A549 (cell line): ENCODE measurements around the gene KPTN.

Source experiments
- MYC ChIP-seq: IDR thresholded peaks from 2 replicates; pipeline ENCODE4 v1.6.1; 2012; ENCODE audit warnings: mild to moderate bottlenecking, inconsistent platforms, low read length, improper control_type of control experiment, borderline replicate concordance
- POLR2A ChIP-seq: IDR thresholded peaks from 2 replicates; pipeline ENCODE4 v1.6.1; 2012; ENCODE audit warnings: mild to moderate bottlenecking, low read length
- ZNF302 ChIP-seq: fragments of 250-450 bp; sonication (Bioruptor Pico); IDR thresholded peaks from 2 replicates; pipeline ENCODE4 v1.9.0; 2021; ENCODE audit warnings: inconsistent platforms, mild to moderate bottlenecking, moderate library complexity
- TF ChIP-seq, protein P1 (sequence below): fragments of >200 bp; sonication (Bioruptor Twin); formaldehyde crosslinking; IDR thresholded peaks from 3 replicates; pipeline ENCODE4 v1.5.1; 2016

DNA sequence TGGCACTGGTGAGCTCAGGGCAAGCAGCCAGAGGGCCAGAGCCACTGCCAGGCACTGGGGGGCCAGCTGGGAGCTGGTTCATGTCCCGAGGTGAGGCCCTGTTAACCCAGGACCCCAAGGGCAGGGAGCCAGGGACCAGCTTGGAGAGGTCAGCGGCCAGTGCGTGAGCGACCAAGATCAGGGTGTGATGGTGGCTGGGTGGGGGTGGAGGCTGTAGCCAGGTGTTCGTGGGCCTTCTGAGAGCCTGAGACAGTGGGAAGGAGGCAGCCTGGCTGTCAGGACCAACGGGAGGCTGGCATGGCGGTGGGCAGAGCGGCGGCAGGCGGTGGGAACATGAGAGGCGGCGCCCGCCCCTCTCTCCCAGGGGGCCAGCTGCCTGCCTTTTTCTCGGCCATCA lies 8.1 kb upstream of the KPTN start:
- TF ChIP-seq POLR2A (no peak), MYC (no peak), ZNF302 (CRISPR knock-in tag) (no peak)
- TF ChIP-seq, protein P1, sequence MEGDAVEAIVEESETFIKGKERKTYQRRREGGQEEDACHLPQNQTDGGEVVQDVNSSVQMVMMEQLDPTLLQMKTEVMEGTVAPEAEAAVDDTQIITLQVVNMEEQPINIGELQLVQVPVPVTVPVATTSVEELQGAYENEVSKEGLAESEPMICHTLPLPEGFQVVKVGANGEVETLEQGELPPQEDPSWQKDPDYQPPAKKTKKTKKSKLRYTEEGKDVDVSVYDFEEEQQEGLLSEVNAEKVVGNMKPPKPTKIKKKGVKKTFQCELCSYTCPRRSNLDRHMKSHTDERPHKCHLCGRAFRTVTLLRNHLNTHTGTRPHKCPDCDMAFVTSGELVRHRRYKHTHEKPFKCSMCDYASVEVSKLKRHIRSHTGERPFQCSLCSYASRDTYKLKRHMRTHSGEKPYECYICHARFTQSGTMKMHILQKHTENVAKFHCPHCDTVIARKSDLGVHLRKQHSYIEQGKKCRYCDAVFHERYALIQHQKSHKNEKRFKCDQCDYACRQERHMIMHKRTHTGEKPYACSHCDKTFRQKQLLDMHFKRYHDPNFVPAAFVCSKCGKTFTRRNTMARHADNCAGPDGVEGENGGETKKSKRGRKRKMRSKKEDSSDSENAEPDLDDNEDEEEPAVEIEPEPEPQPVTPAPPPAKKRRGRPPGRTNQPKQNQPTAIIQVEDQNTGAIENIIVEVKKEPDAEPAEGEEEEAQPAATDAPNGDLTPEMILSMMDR, result no peak
